NCI-H128 (cell line): ENCODE results near the gene MILR1.

Experiments
- DNase-seq: peaks from one replicate; lab custom pipeline; 2025; ENCODE audit not compliant: unreplicated experiment; lab: John Stamatoyannopoulos, UW

Gene MILR1

GRCh38 chr17:64502021-64502420 lies 53.1 kb downstream of the MILR1 start:
- no peak for DNase-seq

GRCh38 chr17:64502809-64503208 lies 53.9 kb downstream of the MILR1 start:
- no peak for DNase-seq

- no peak for DNase-seq
These were observed 54.4 kb downstream of the MILR1 start for GRCh38 chr17:64503341-64503740.

GRCh38 chr17:64503821-64504768 lies 55.2 kb downstream of the MILR1 start:
- DNase-seq, result no peak

GRCh38 chr17:64504769-64505339 lies 55.9 kb downstream of the MILR1 start:
- no peak for DNase-seq

GRCh38 chr17:64505340-64506200 lies 56.7 kb downstream of the MILR1 start:
- peak; percentile 58 for DNase-seq

- DNase-seq, result peak; percentile 82
These were observed 57.3 kb downstream of the MILR1 start, which contains the start of gene DDX5 for GRCh38 chr17:64506201-64506575. DDX5 (minus strand) TSS chr17:64506289; CDS start chr17:64506119, 170 bp downstream.

- DNase-seq, result peak; percentile 79
These were observed 57.9 kb downstream of the MILR1 start, which contains the start of gene CEP95 for GRCh38 chr17:64506576-64507412. CEP95 (plus strand) TSS chr17:64506977; CDS start chr17:64507098, 121 bp downstream.

- peak; percentile 10 for DNase-seq
These were observed 58.5 kb downstream of the MILR1 start for GRCh38 chr17:64507413-64507782.

GRCh38 chr17:64508683-64509082 lies 59.8 kb downstream of the MILR1 start:
- no peak for DNase-seq

GRCh38 chr17:64509179-64509578 lies 60.3 kb downstream of the MILR1 start:
- no peak for DNase-seq

GRCh38 chr17:64515419-64515818 lies 66.5 kb downstream of the MILR1 start:
- DNase-seq, result no peak

GRCh38 chr17:64515829-64516228 lies 66.9 kb downstream of the MILR1 start:
- DNase-seq, result no peak
